ENCODE data around the gene ALG5.

The ALG5 gene

GRCh38 chr13:36979361-36980050 is 19.6 kb downstream of the ALG5 start:
- DNase-seq = peak; percentile 77 to 81

- DNase-seq = no peak
Observed at GRCh38 chr13:36975172-36975571, 24.0 kb downstream of the ALG5 start.

GRCh38 chr13:36973621-36974295 is 25.4 kb downstream of the ALG5 start:
- DNase-seq = peak in 1 of 2 donors; percentile 9

GRCh38 chr13:36973009-36973408 is 26.1 kb downstream of the ALG5 start:
- DNase-seq = no peak

GRCh38 chr13:36966404-36966803 is 32.7 kb downstream of the ALG5 start:
- no peak for DNase-seq

- no peak for DNase-seq
Observed at GRCh38 chr13:36965767-36966166, 33.4 kb downstream of the ALG5 start.

- no peak for DNase-seq
Observed at GRCh38 chr13:36959456-36960116, 39.6 kb downstream of the ALG5 start.

- DNase-seq = no peak
Observed at GRCh38 chr13:36954542-36954941, 44.6 kb downstream of the ALG5 start.

- no peak for DNase-seq
Observed at GRCh38 chr13:36950920-36951319, 48.2 kb downstream of the ALG5 start.

- no peak for DNase-seq
Observed at GRCh38 chr13:36950330-36950729, 48.8 kb downstream of the ALG5 start.

GRCh38 chr13:36945078-36945477 is 54.1 kb downstream of the ALG5 start:
- DNase-seq = no peak

- DNase-seq = no peak
Observed at GRCh38 chr13:36925603-36926002, 73.5 kb downstream of the ALG5 start.

- DNase-seq = no peak
Observed at GRCh38 chr13:36924001-36924400, 75.1 kb downstream of the ALG5 start.

GRCh38 chr13:36921631-36922301 is 77.4 kb downstream of the ALG5 start:
- no peak for DNase-seq

GRCh38 chr13:36920616-36921185 is 78.4 kb downstream of the ALG5 start:
- no peak for DNase-seq

GRCh38 chr13:36919833-36920615 is 79.1 kb downstream of the ALG5 start, which contains the start of gene SMAD9:
TSS of gene SMAD9 (minus strand) at chr13:36920238. CDS start at chr13:36879689, 40,549 bp downstream.
- peak in 1 of 2 donors; percentile 42 for DNase-seq

GRCh38 chr13:36919171-36919832 is 79.8 kb downstream of the ALG5 start:
- DNase-seq = no peak

GRCh38 chr13:36918246-36919131 is 80.7 kb downstream of the ALG5 start:
- no peak for DNase-seq

- DNase-seq = no peak
Observed at GRCh38 chr13:36917311-36917710, 81.8 kb downstream of the ALG5 start.
